HFFc6 (cell line): ENCODE data around the gene GRID1. TPM values are rescaled to one million over a fixed set of nuclear protein-coding genes. Genes with fewer than 3 reads are reported as not detected.

Experiments used
- DNase-seq: peaks from one replicate; pipeline ENCODE4 v3.0.0-alpha.2; 2018
- H3K27ac Mint-ChIP-seq: 2 replicates; pipeline ENCODE4 v1.8.0; 2020; ENCODE audit warnings: mild to moderate bottlenecking, mixed read lengths
- H3K27me3 Mint-ChIP-seq: 2 replicates; pipeline ENCODE4 v1.8.0; 2021; ENCODE audit warnings: mild to moderate bottlenecking, moderate library complexity, mixed read lengths; ENCODE audit not compliant: insufficient read depth
- H3K36me3 Mint-ChIP-seq: 2 replicates; pipeline ENCODE4 v1.8.0; 2021; ENCODE audit warnings: low read depth, mixed read lengths
- H3K4me1 Mint-ChIP-seq: 2 replicates; pipeline ENCODE4 v1.8.0; 2020; ENCODE audit warnings: low read depth, mixed read lengths
- H3K4me3 Mint-ChIP-seq: 2 replicates; pipeline ENCODE4 v1.8.0; 2020; ENCODE audit warnings: mild to moderate bottlenecking, moderate library complexity, mixed read lengths
- H3K9me3 Mint-ChIP-seq: 2 replicates; pipeline ENCODE4 v1.8.0; 2020; ENCODE audit warnings: mild to moderate bottlenecking, mixed read lengths
- total RNA-seq, 6 experiments: library from RNA; stranded (reverse); fragmentation: NEBNext Ultra II Directional; extraction: Animal tissue kit (Norgen Biotek cat#: 25700); gene quantifications; 2 replicates in 1 of 6; 3 replicates in 5 of 6; pipeline ENCODE4 v1.2.3, GENCODE V29; 2021
- TF ChIP-seq, protein P1 (sequence below): fragments of 200-600 bp; sonication (generic); IDR thresholded peaks from 2 replicates; pipeline ENCODE4 v1.5.0; 2021; ENCODE audit warnings: antibody characterized with exemption, mild to moderate bottlenecking

The GRID1 gene
- total RNA-seq, 6 experiments from 2014 or later, result not detected

GRCh38 chr10:85916286-85916685, 450.3 kb downstream of the GRID1 start:
- Mint-ChIP-seq H3K9me3 (peaks cover 31% of the 10 kb centered on the region), H3K36me3 (no peaks in the 10 kb centered on the region), H3K27ac (no peak overlapping the region), H3K27me3 (no peaks in the 10 kb centered on the region), H3K4me1 (no peaks in the 10 kb centered on the region), H3K4me3 (no peak overlapping the region)
- no peak for DNase-seq
- TF ChIP-seq, protein P1, sequence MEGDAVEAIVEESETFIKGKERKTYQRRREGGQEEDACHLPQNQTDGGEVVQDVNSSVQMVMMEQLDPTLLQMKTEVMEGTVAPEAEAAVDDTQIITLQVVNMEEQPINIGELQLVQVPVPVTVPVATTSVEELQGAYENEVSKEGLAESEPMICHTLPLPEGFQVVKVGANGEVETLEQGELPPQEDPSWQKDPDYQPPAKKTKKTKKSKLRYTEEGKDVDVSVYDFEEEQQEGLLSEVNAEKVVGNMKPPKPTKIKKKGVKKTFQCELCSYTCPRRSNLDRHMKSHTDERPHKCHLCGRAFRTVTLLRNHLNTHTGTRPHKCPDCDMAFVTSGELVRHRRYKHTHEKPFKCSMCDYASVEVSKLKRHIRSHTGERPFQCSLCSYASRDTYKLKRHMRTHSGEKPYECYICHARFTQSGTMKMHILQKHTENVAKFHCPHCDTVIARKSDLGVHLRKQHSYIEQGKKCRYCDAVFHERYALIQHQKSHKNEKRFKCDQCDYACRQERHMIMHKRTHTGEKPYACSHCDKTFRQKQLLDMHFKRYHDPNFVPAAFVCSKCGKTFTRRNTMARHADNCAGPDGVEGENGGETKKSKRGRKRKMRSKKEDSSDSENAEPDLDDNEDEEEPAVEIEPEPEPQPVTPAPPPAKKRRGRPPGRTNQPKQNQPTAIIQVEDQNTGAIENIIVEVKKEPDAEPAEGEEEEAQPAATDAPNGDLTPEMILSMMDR, result no peak

DNA sequence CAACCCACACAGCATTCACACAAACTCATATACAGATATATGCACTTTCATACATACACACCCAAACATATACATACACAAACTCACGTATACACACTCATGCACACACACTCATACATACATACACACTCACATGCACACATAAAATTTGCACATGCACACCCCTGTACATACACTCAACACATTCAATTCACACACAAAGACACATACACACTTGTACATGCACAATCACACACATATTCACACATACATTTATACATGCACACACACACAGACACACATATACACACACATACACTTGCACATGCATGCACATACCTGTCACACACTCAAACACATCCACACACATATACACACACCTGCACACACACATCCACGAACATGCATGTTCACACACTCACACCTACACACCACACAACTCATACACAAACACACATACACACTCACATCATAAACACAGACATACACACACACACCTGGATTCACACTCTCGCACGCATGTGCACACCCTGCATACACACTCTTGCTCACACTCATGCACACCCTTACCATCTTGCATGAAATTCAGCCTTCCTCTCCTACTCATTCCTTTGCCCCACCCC, 451.2 kb downstream of the GRID1 start:
- Mint-ChIP-seq H3K9me3 (peaks cover 34% of the 10 kb centered on the region), H3K4me3 (no peak overlapping the region), H3K27ac (no peak overlapping the region), H3K4me1 (no peaks in the 10 kb centered on the region), H3K36me3 (no peaks in the 10 kb centered on the region; the same call in 1 of the 2 replicates), H3K27me3 (no peaks in the 10 kb centered on the region)
- TF ChIP-seq, protein P1, result no peak
- DNase-seq, result no peak

DNA sequence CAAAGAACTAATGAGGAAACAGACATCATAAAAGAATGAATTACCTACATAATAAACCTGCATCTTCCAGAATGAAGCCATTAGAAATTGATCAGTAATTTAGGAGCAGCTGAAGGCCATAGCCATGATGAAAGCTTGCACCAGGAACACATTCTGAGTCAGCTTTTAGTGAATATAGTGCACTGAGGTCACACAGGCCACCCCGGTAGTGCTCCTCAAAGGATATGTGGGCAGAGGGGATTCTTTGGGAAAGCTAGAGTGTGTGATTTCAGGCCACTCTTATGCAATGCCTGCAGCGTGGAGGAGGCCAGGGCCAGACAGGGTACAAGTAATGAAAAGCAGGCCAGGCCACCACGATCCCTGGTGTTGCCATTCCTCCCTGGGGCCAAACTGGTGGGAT, 451.9 kb downstream of the GRID1 start:
- Mint-ChIP-seq H3K9me3 (peaks cover 31% of the 10 kb centered on the region), H3K4me3 (no peak overlapping the region), H3K36me3 (no peaks in the 10 kb centered on the region; the same call in 1 of the 2 replicates), H3K27me3 (no peaks in the 10 kb centered on the region), H3K27ac (no peak overlapping the region), H3K4me1 (no peaks in the 10 kb centered on the region)
- TF ChIP-seq, protein P1, result no peak
- DNase-seq, result no peak

GRCh38 chr10:85908462-85908861, 458.1 kb downstream of the GRID1 start:
- H3K4me1 Mint-ChIP-seq, result no peaks in the 10 kb centered on the region
- H3K9me3 Mint-ChIP-seq, result peaks cover 25% of the 10 kb centered on the region; the same call in 1 of the 2 replicates
- DNase-seq, result no peak
- no peak overlapping the region for H3K27ac Mint-ChIP-seq
- no peaks in the 10 kb centered on the region; the same call in 1 of the 2 replicates for H3K27me3 Mint-ChIP-seq
- no peaks in the 10 kb centered on the region; the same call in 1 of the 2 replicates for H3K36me3 Mint-ChIP-seq
- no peak overlapping the region for H3K4me3 Mint-ChIP-seq
- TF ChIP-seq, protein P1, result no peak

- no peaks in the 10 kb centered on the region; the same call in 1 of the 2 replicates for H3K36me3 Mint-ChIP-seq
These were observed 464.5 kb downstream of the GRID1 start for GRCh38 chr10:85902051-85902450.

More at GRCh38 chr10:85902051-85902450, 464.5 kb downstream of the GRID1 start:
- H3K4me3 Mint-ChIP-seq, result no peak overlapping the region
- no peak for DNase-seq
- peaks cover 13% of the 10 kb centered on the region for H3K9me3 Mint-ChIP-seq
- H3K4me1 Mint-ChIP-seq, result no peaks in the 10 kb centered on the region
- H3K27ac Mint-ChIP-seq, result no peak overlapping the region
- no peaks in the 10 kb centered on the region for H3K27me3 Mint-ChIP-seq
- TF ChIP-seq, protein P1, result no peak
